ENCODE data around the gene INPP5D.

DNA sequence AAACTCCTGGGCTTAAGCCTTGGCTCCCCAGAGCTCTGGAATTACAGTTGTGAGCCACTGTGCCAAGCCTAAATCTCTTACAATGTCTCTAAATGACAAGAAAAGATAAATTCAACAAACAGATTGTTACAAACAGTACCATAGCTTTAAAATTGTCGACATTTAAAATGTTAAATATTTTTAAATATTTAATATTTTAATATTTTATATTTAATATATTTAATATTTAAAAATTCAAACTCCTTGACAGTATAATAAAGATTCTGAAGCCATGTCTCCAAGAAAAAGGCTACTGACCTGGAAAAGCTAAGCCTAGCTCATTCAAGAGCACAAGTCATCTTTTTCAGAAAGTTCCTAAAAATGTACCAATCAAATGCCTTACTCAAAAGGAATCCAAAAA, 75.3 kb downstream of the INPP5D start:
- TF ChIP-seq, protein P1, sequence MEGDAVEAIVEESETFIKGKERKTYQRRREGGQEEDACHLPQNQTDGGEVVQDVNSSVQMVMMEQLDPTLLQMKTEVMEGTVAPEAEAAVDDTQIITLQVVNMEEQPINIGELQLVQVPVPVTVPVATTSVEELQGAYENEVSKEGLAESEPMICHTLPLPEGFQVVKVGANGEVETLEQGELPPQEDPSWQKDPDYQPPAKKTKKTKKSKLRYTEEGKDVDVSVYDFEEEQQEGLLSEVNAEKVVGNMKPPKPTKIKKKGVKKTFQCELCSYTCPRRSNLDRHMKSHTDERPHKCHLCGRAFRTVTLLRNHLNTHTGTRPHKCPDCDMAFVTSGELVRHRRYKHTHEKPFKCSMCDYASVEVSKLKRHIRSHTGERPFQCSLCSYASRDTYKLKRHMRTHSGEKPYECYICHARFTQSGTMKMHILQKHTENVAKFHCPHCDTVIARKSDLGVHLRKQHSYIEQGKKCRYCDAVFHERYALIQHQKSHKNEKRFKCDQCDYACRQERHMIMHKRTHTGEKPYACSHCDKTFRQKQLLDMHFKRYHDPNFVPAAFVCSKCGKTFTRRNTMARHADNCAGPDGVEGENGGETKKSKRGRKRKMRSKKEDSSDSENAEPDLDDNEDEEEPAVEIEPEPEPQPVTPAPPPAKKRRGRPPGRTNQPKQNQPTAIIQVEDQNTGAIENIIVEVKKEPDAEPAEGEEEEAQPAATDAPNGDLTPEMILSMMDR (conservative IDR thresholded peaks at IDR 0.05; ENCODE audit: low read depth, low read length) = no peak
- TF ChIP-seq EZH2 (IDR thresholded peaks at IDR 0.05; ENCODE audit: borderline replicate concordance, low read depth, low read length, poor library complexity, severe bottlenecking) = no peak

Measured in A673 (cell line).